ENCODE measurements around the gene LMX1B.
"Not testable (repeated sequence)": the region's sequence is repeated elsewhere in the genome, so short reads cannot be mapped to it uniquely, and the experiment has no call there.

The LMX1B gene

DNA sequence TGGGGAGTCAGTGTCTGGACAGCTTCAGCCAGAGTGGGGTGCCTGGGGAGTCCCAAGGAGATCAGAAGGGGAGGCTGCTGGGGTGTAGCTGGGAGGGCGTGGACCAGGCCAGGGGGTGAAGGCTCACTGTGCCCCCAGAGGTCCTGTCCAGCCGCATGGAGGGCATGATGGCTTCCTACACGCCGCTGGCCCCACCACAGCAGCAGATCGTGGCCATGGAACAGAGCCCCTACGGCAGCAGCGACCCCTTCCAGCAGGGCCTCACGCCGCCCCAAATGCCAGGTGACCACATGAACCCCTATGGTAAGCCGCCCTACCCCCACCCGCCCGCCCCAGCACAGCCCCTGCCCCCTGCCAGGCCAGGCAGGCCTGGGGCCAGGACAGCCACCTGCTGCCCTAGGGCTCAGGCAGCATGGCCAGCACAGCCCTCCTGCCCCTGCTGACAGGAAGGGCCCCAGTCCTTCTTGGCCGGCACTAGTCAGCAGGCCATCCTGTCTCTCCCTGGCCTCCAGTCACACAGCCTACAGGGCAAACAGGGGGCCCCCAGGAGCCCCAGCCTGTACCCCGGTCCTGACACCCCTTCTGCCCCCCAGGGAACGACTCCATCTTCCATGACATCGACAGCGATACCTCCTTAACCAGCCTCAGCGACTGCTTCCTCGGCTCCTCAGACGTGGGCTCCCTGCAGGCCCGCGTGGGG, 82.1 kb downstream of the LMX1B start:
- no peak for DNase-seq (ENCODE audit: low read depth in 2 of 2)

DNA sequence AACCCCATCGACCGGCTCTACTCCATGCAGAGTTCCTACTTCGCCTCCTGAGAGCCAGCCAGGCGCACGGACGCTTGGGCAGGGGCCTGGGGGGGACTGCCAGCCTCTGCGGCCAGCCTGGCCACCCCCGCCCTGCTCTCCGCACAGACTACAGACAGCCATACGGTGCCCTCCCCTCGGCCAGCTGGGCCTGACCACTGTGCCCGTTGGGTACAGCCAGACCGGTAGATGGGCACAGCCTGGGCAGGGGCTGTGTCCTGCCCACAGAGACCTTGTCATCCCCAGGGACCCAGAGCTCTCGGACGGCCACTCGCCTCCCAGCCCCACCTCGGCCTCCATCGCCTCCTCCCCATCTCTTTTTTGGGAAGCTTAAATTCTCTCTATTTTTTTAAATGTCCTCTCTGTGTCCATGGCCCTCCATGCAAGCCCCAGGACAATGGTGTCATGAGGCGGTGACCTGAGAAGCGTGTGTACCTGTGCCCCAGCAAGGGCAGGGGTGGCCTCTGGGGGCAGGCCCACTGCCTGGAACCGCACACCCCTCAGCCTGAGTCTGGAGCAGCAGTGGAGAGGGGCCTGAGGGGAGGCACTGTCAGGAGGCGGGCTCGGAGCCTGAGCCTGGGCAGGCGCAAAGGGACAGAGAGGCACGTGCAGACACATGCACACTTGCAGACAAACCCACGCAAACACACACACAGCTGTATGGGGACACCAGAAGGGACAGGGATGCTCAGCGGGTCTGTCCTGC, 82.8 kb downstream of the LMX1B start:
- no peak for DNase-seq (ENCODE audit: low read depth in 2 of 2)

DNA sequence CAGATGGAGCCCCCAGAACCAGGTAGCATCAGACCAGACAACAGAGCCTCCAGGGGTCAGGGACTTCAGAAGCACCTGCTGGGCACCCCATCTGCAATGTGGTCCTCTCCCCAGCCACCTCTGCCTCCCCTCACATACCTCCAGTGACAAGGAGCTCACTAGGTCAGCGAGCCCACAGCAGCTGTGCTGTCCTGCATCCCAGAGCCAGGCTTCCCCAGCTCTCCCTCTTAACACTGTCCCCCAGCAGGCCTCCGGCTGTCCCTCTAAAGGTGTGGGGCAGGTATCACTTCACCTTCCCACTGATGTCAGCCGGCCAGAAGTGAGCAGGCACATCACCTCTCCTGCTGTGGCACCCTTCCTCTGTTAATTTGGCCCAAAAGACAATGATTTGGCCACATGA, 83.6 kb downstream of the LMX1B start:
- no peak for DNase-seq (ENCODE audit: low read depth in 2 of 2)

DNA sequence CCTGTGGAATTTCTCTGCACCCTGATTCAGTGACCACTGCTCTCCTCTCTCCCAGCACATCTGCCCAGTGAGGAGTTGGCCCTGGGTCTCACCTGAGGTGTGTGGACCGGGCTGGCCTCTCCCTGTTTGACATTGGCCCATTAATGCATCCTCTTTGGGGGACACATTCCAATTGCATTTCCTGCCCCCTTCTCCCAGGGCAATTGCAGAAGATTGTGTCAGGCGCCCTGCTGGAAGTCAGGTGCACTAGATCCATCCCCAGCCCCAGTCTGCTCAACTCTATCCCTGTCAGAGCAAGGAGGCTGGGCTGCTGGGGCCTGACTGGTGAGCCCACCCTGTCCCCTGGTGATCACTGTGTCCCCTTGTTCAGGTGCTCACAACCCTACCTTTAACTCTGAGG, 84.5 kb downstream of the LMX1B start:
- no peak for DNase-seq (ENCODE audit: low read depth in 2 of 2)

DNA sequence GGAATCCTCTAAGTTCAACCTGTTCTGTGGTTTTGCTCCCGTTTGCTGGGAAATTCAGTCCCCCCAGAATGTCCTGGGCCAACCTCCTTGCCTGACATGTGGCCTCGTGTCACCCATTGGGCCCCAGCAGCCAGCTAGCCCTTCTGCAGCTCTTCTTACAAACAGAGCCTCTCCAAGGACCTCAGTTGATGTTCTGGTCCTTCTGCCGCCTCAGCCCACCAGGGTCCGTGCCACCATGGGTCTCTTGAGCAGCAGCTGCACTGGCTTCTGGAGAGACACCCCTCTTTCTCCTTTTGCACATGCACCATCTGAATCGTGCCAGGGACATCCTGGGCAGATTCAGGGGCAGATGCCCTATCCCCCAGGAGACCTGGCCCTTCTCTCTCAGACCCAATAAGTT, 85.0 kb downstream of the LMX1B start:
- DNase-seq (ENCODE audit: low read depth in 2 of 2): no peak

DNA sequence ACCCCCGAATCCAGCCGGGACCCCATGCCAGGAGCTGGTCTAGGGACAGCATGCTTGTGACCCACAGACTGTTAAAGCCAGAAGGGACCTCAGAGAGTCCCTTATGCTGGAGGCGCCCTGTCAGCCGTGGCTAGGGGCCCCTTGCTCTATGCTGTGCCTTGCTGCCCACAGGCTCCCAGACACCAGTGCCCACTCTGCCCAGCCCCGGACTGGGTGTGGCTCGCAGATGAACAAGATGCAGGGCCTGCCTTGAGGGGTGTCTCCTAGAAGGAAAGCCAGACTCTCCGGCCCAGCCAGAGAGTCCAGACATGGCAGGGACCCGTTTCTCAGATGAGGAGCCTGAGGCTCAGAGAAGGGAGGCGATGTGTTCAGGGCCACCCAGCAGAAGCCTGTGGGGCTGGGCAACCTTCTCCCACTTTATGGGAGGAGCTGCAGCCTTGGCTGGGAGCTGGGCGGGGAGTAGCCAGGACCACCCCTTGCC, 85.7 kb downstream of the LMX1B start:
- no peak for DNase-seq (ENCODE audit: low read depth in 2 of 2)

DNA sequence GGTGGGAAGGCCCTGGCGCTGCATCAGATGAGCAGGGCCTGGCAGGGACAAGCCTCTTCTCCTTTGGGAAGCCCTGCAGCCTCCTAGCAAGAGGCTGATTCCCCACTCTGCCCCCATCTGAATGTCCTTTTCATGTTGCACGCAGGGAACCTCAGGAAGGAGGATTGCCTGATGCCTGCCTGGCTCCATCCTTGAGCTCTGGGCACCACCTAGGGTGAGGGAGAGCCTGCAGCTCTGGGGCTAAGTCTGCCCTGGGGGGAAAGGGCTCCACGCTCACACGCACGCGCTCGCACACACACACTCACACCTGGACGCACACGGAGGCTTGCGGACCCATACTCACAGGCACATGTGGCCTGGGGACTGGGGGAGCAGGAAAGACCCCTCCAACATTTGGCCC, 86.6 kb downstream of the LMX1B start:
- no peak for DNase-seq (ENCODE audit: low read depth in 2 of 2)

DNA sequence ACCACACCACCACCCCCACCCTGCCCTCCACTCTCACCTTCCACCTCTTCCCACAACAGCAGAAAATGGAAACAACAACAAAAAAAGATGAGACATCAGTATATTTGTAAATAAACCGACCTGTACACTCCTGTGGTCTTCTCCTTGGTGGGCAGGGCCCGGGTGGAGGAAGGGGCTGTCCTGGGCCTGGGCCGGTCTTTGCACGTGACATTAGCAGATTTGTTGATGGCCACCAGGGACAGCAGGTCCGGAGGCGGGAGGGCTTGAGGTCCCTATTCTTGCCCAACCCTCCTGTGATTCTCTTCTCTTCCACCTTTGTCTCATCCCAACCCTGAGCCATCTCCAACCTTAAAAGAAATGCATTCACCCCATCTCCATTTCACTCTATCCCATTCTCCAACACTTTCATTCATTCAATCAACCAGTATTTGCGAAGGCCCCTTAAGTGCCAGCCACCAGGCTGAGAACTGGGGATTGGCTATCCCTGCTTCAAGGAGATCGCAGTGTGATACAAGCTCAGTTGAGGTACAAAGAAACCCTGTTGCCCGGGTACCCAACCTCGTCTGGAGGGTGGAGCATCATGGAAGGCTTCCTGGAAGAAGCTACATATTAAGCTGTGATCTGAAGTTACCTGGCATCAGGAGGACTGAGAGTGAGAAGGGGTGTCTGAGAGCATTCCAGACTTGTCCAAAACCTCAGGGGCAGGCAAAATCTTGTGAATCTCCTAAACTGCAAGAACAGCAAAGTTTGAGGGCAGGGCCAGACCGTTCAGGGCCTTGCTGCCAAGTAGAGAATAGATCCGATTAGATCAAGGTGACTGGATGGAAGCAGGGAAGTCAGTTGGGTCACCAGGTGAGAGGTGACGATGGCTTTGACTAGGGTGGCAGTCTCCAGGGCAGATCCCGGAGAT, 87.4 kb downstream of the LMX1B start:
- no peak for DNase-seq (ENCODE audit: low read depth in 2 of 2)

DNA sequence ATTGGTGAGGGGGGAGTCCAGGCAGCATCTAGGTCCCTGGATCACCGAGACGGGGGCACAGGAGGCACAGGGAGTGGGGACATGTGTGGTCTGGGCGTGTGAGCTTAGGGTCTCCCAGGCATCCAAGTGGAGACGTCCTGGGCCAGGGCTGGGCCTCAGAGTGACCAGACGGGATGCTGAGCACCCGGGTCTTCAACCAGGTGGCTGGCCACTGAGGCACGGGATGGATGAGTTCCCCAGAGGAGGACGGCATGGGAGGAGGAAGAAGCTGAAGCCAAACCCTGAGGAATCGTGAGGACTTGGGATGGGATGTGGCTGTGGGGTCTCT, 88.0 kb downstream of the LMX1B start:
- no peak for DNase-seq (ENCODE audit: low read depth in 2 of 2)

DNA sequence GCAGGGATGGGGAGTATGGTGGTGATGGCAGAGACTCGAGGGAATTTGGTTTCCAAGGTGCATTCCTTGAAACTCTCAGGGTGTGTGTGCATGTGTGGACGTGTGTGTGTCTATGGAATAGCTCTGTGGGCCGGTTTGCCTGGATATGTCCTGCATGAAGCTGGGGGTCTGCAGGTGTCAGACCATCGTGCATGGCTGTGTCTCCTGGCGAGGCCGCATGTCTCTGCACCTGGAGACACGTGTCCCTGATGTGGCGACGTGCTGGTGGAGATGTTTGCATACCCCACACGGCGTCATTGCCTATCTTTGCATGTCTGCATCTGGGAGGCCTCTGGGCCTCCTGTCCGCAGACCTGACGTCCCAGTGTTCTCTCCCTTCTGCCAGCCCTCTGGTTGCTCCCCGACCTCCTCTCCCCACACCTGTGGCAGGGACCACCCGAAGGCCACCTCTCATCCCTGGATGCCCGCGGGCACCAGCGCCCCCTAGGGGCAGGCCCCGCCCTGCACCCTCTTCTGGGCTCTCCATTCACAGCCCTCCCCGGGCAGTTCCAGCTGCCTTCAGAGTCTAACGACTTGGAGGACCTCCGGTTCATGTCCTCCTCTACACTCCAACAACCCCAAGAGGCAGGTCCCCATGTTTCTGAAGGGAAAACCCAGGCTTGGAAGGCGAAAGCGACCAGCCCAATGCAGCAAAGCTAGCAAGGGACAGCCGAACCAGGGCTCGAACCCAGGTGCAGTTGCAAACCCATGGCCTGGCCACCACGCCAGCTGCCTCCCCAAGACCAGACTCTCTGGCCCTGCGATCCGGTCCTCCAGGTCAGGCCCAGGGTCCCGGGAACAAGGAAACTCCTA, 88.6 kb downstream of the LMX1B start:
- DNase-seq (ENCODE audit: low read depth in 2 of 2): no peak

DNA sequence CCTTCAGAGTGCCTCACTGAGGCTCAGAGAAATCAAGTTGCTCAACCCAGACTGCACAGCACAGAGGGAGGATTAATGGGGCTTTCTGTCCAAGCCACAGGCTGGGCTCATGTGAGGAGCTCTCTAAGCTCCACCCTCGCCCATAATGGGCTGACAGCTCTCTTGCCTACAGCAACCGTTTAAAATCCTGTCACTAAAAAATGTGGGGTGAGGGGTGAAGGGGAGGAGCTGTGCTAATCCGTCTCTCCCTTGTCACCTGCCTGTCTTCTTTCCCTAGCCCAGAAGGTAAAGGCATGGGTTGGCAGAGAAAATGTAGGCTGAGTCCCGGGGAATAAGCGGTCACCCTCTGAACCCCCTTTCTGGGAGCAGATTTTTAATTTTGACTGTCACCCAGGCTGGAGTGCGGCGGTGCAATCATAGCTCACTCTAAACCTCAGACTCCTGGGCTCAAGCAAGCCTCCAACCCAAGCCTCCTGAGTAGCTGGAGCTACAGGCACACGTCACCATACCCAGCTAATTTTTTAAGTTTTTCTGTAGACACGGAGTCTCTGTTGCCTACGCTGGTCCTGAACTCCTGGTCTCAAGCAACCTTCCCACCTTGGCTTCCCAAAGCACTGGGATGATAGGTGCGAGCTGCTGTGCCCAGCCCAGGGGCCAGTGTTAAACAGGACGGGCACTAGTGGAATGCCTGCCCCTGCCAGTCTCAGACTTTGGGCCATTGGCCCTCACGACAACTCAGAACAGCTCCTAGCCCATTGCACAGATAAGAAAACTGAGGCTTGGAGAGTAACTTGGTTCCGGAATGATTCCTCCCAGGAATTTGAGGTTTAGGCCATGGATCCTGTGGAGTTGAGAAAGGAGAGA, 89.5 kb downstream of the LMX1B start:
- no peak for DNase-seq (ENCODE audit: low read depth in 2 of 2)

DNA sequence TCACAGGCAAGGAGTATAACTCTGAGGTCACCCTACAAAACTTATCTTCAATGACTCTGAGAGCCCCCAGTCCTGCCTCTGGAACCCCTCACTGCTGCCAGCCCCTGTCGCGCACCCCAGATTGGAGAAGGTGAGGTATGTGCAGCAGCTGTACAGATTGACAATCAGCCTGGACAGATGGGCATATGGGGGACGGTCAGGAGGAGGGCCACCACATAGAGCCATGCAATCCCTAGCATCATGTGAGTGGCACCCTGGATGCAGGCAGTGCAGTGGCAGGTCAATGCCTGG, 90.1 kb downstream of the LMX1B start:
- DNase-seq (ENCODE audit: low read depth in 2 of 2): no peak

DNA sequence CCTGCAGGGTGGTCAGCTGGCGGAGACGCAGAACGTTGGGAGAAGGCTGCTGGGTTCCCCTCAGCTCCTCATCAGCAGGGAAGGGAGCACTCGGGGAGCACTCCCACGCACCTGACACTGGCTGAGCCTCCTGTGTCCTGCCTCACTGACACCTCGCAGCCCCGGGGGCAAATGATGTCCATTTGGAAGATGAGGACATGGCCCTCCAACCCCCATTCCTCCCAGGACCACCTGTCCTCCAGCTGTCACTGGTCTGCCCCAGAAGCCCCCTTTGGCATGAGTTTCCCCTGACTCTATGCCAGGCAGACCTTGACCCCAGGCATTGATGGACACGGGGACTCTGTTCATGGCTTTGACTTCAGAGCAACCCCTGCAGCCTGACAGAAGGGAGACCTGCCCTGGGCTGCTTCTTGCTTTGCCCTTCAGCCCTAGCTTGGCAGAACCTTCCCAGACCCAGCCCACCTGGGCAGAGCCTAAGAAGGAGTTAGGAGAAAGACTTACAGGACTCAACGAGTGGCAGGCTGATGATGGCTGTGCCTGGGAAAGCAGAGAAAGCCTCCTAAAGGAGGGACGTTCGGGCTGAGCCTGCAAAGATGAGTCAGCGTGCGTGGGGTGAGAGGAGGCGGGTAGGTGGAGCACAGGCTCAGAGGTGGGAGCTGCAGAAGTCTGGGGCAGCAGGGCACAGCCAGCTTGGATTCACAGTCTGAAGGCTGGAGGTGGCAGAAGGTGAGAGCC, 90.6 kb downstream of the LMX1B start:
- peak in 1 of 2 donors; percentile 30 for DNase-seq (ENCODE audit: low read depth in 2 of 2)

DNA sequence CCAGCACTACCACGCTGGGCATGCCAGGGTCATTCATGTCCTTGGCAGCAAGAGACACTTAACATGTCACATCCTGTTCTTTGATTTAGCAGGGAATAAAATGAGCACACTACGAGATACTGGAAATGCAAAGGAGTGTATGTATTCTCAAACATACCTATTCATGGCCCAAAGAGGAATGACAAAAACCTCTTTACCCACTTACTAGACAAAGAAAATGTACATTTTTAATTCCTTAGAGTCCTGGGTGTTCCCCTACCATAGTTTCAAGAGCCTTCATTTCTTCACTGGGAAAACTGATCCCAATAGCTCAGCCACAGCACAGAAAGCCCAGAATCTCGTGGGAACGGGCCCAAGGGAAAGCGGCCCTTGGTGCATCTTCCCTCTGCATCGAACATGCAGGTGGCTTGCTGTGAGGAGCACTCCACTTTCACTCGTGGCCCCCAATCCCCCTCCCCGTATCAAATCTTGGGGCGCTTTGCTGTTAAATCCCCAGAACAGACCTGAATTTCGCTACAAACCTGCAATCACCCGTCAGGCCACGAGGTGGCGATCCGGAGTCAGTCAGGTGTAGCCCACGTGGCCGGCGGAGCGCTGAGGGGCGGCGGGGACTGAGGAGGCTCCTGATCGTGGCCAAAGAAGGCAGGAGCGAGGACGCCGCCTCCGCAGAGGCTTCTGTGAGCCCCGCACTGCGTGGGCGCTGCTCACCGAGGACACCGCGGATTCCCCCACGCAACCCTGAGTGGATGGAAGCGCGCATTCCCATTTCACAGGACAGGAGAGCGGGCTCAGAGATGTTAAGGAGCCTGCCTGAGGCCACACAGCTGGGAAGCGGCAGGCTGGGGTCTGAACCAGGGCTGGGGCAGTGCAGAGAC, 91.4 kb downstream of the LMX1B start:
- peak; percentile 66 to 70 for DNase-seq (ENCODE audit: low read depth in 2 of 2)

DNA sequence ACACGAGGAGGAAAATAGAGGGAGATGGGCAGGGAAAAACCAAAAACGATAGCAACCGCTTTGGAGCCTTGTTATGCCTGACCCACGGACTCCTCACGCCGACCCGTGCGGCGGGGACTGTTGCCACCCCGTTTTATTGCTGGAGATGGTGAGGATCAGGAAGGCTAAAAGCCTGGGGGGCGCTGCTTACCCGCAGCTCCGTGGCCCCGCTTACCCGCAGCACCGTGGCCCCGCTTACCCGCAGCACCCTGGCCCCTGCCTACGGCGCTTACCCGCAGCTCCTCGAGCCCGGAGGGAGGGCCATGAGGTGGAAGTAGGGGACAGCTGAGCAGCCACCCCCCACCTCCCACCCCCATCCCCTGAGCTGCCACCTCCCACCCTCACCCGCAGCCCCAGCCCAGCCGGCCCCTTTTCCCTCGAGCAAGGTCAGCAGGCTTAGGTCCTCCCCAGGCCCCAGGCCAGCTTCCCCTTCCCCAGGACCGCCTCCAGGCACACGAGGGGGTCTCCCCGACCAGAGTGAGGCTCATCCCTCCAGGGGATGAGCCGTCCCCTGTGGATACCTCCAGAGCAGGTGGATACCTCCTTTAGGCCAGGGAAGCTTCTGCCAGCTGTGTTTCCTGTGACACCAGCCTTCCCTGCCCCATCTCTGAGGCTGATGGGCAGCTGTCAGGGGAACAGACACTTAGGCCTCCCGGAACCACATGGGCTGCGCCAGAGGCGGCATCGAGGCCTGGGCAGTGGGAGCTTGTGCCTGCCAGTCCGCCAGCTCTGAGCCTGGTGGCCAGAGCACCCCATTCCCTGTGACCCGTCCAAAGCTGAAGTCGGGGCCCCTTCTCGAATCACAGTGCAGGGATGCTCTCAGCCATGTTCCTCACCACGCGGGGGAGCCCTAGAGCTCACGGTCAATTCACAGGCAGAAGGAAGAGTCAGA, 92.3 kb downstream of the LMX1B start:
- DNase-seq (ENCODE audit: low read depth in 2 of 2): peak; percentile 43 to 47

DNA sequence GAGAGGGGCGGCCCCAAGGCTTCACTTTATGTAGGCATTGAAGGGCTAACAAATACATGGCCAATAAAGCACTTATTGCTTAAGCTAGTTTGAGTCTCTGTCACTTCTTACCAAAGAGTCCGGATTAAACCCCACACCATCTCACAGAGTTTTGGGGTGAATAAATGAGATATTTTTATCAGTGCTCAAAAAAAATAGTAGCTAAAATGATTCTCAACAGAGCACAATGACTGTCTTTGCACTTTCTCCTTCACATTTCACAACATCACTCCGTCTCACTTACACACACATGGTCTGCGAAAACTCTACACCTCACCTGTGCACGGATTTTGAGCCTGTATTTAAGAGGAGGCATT, 92.9 kb downstream of the LMX1B start:
- no peak for DNase-seq (ENCODE audit: low read depth in 2 of 2)

DNA sequence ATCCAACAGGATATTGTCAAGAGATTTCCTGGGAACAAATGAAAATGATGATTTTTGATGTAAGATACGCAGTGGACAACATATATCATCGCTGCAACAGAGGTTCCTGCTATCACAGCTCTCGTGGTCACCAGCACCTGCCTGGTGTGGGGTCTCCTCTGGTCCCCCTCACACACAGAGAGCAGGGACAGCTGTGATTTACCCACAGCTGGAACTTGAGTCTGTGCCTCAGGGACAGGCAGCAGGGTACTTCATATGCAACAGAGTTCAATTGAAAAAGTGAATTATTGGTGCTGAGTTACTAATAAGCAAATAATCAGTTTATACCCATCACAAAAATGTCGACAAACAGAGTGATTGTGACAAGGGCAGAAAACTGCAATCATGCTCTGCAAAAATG, 93.4 kb downstream of the LMX1B start:
- no peak for DNase-seq (ENCODE audit: low read depth in 2 of 2)

DNA sequence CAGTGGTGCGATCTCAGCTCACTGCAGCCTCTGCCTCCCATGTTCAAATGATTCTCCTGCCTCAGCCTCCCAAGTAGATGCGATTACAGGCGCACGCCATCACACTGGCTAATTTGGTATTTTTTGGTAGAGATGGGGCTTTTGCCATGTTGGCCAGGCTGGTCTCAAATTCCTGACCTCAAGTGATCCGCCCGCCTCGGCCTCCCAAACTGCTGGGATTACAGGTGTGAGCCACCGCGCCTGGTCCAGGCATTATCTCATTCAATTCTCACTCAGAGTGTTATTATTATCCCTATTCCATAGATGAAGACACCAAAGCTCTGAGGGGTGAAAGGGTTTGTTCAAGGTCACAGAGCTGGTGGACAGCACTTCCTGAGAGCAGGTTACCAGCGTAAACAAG, 94.0 kb downstream of the LMX1B start:
- not testable (repeated sequence) for DNase-seq (ENCODE audit: low read depth in 2 of 2)

Measured in stimulated activated CD8-positive, alpha-beta memory T cell treated with anti-CD3 and anti-CD28 coated beads, Interleukin-15, amount 100 ng/mL, for 4 hours (primary cell).